Lung (tissue), 12 donors: ENCODE measurements around the gene ABCG4. TPM values are rescaled to one million over a fixed set of nuclear protein-coding genes. Genes with fewer than 3 reads are reported as not detected.
"Not testable (repeated sequence)": the region's sequence is repeated elsewhere in the genome, so short reads cannot be mapped to it uniquely, and the experiment has no call there.

Experiments used
- ATAC-seq: fragments of 200-7000 bp; cut with Tn5 transposase; one replicate; pipeline ENCODE4 v1.9.1; 2020; ENCODE audit warnings: moderate number of reproducible peaks; ENCODE audit not compliant: insufficient read depth, low FRiP score
- DNase-seq, 3 donors: peaks; one replicate each; pipeline ENCODE4 v3.0.0-alpha.2; 2013 to 2017
- H3K27ac ChIP-seq, 2 donors: one replicate each; pipeline ENCODE4 v1.5.1; 2013; ENCODE audit warnings: mild to moderate bottlenecking in 2 of 2, moderate library complexity in 2 of 2, control low read depth in 1 of 2, inconsistent platforms in 1 of 2, low read depth in 1 of 2, low read length in 1 of 2
- H3K27me3 ChIP-seq, 3 donors: one replicate each; pipeline ENCODE4 v1.5.1; 2013; ENCODE audit warnings: low read length in 2 of 3; ENCODE audit not compliant: control insufficient read depth in 3 of 3, insufficient read depth in 3 of 3
- H3K36me3 ChIP-seq, 4 donors: one replicate each; pipeline ENCODE4 v1.5.1; 2013; ENCODE audit warnings: low read length in 4 of 4, mild to moderate bottlenecking in 1 of 4, moderate library complexity in 1 of 4; ENCODE audit not compliant: control insufficient read depth in 4 of 4, insufficient read depth in 4 of 4
- H3K4me1 ChIP-seq, 5 donors: one replicate each; pipeline ENCODE4 v1.5.1; 2013; ENCODE audit warnings: low read length in 5 of 5, mild to moderate bottlenecking in 2 of 5, moderate library complexity in 1 of 5; ENCODE audit not compliant: control insufficient read depth in 5 of 5, insufficient read depth in 5 of 5
- H3K4me3 ChIP-seq: one replicate; pipeline ENCODE4 v1.5.1; 2013; ENCODE audit warnings: mild to moderate bottlenecking, control low read depth, moderate library complexity
- H3K9ac ChIP-seq, 2 donors: one replicate each; pipeline ENCODE4 v1.5.1; 2013; ENCODE audit warnings: low read length in 2 of 2, control low read depth in 1 of 2; ENCODE audit not compliant: insufficient read depth in 1 of 2
- H3K9me3 ChIP-seq, 4 donors: one replicate each; pipeline ENCODE4 v1.5.1; 2013; ENCODE audit warnings: low read length in 3 of 4, mild to moderate bottlenecking in 1 of 4, moderate library complexity in 1 of 4; ENCODE audit not compliant: control insufficient read depth in 4 of 4, insufficient read depth in 3 of 4
- CTCF ChIP-seq: IDR thresholded peaks from 2 replicates; pipeline ENCODE4 v1.5.1; 2012; ENCODE audit warnings: mild to moderate bottlenecking; ENCODE audit errors: control extremely low read depth, extremely low read depth
- WGBS, 2 donors: extraction: QIAGEN DNeasy Blood & Tissue Kit; methylation state at CpG; one replicate each; pipeline ENCODE4 v1.1.7; 2013; 5-methylcytosine and 5-hydroxymethylcytosine counted together
- polyA plus RNA-seq, 2 donors: library from polyadenylated mRNA; stranded (reverse); fragments of 200-250 nt; gene quantifications; one replicate each; pipeline ENCODE4 v1.2.1, GENCODE V29; 2013
- total RNA-seq, 2 donors: library from RNA; depleted of rRNA in 1 of 2; stranded (reverse); fragments of >200 nt in 1 of 2; gene quantifications; one replicate each; pipeline ENCODE4 v1.2.1, GENCODE V29; 2014 to 2021
- donor health status: control.
- donor health status: control.
- donor health status: Bipolar disorder and iron deficiency.
- donor health status: healthy.
- donor health status: DM: yes; HTN: yes; CAD: no.

Gene ABCG4
- total and polyA plus RNA-seq, 4 donors: 0.03 to 0.28 (median 0.10) TPM; not detected in 1

GRCh38 chr11:119134389-119134978 lies 14.4 kb upstream of the ABCG4 start:
- no peak for TF ChIP-seq CTCF
- peaks cover 0 to 2% (median 0%) of the 10 kb centered on the region in 5 donors for H3K4me1 ChIP-seq
- WGBS, 2 donors: 66 to 70% methylated on average over 4 of the region's 4 CpGs
- H3K4me3 ChIP-seq: no peak overlapping the region
- no peaks in the 10 kb centered on the region for H3K27me3 ChIP-seq
- no peak overlapping the region for H3K9ac ChIP-seq
- ATAC-seq (no peak), DNase-seq (no peak)
- no peaks in the 10 kb centered on the region for H3K9me3 ChIP-seq
- H3K36me3 ChIP-seq: peaks cover 18 to 36% (median 33%) of the 10 kb centered on the region in 4 donors
- H3K27ac ChIP-seq: no peak overlapping the region

GRCh38 chr11:119139276-119139675 lies 9.6 kb upstream of the ABCG4 start:
- 89 to 94% methylated on average over 10 of the region's 10 CpGs for WGBS, 2 donors
- H3K9me3 ChIP-seq, H3K27ac ChIP-seq, H3K9ac ChIP-seq, H3K27me3 ChIP-seq, H3K36me3 ChIP-seq, DNase-seq, H3K4me3 ChIP-seq, H3K4me1 ChIP-seq, ATAC-seq: not testable (repeated sequence)

GRCh38 chr11:119144825-119145486 lies 3.9 kb upstream of the ABCG4 start:
- H3K4me1 ChIP-seq: peaks cover 0 to 12% (median 5%) of the 10 kb centered on the region in 5 donors
- H3K27me3 ChIP-seq: peaks cover 0 to 25% (median 12%) of the 10 kb centered on the region in 3 donors
- ATAC-seq (no peak), DNase-seq (peak; percentile 66 to 70 (median 67))
- WGBS, 2 donors: 16 to 19% methylated on average over 7 of the region's 7 CpGs
- no peak overlapping the region for H3K9ac ChIP-seq
- H3K27ac ChIP-seq: no peak overlapping the region
- no peaks in the 10 kb centered on the region for H3K36me3 ChIP-seq
- no peak overlapping the region for H3K4me3 ChIP-seq
- H3K9me3 ChIP-seq: peaks cover 0 to 1% (median 0%) of the 10 kb centered on the region in 4 donors
- TF ChIP-seq CTCF: peak; percentile 39

- Histone ChIP-seq H3K36me3 (no peaks in the 10 kb centered on the region), H3K9ac (no peak overlapping the region), H3K4me3 (no peak overlapping the region), H3K27ac (no peak overlapping the region), H3K9me3 (peaks cover 0 to 1% (median 0%) of the 10 kb centered on the region in 4 donors), H3K4me1 (peaks cover 0 to 15% (median 5%) of the 10 kb centered on the region in 5 donors), H3K27me3 (peaks cover 0 to 31% (median 12%) of the 10 kb centered on the region in 3 donors)
- ATAC-seq (no peak), DNase-seq (no peak)
- 51 to 57% methylated on average over 3 of the region's 3 CpGs for WGBS, 2 donors
- TF ChIP-seq CTCF: no peak
These were observed 3.3 kb upstream of the ABCG4 start for GRCh38 chr11:119145551-119145950.
